PC-3 (cell line): ENCODE results near the gene KRTAP5-4. TPM values are rescaled to one million over a fixed set of nuclear protein-coding genes. Genes with fewer than 3 reads are reported as not detected.
"Not testable (repeated sequence)": the region's sequence is repeated elsewhere in the genome, so short reads cannot be mapped to it uniquely, and the experiment has no call there.

ENCODE experiments used
- ATAC-seq: fragments of 200-7000 bp; cut with Tn5 transposase; 2 replicates; pipeline ENCODE4 v1.9.1; 2020; ENCODE audit warnings: mild to moderate bottlenecking, moderate library complexity
- BruUV-seq: library from RNA; stranded (reverse); fragments of 400-500 nt; replicated peaks from 2 replicates; lab custom pipeline; 2021; lab: Mats Ljungman, UMichigan
- CTCF ChIA-PET: fragments of 300-600 bp; sonication (Branson Sonifier 250); formaldehyde crosslinking; loops from one replicate; lab custom pipeline; 2022; ENCODE audit warnings: antibody characterized with exemption; lab: Charles Lee
- POLR2A ChIA-PET: fragments of 300-600 bp; sonication (Branson Sonifier 250); formaldehyde crosslinking; loops from one replicate; lab custom pipeline; 2022; ENCODE audit warnings: antibody characterized with exemption; ENCODE audit not compliant: unreplicated experiment; lab: Charles Lee
- DNase-seq: peaks from one replicate; pipeline ENCODE4 v3.0.0-alpha.2; 2015
- H2AFZ ChIP-seq: fragments of 300-600 bp; sonication (generic); 2 replicates; pipeline ENCODE4 v1.6.0; 2016; ENCODE audit warnings: antibody characterized with exemption, low read length
- H3F3A ChIP-seq: fragments of 300-600 bp; sonication (generic); one replicate; pipeline ENCODE4 v1.6.0; 2017; ENCODE audit warnings: antibody characterized with exemption, low read length, control low read depth, mild to moderate bottlenecking; ENCODE audit not compliant: unreplicated experiment
- H3K27ac ChIP-seq: fragments of 300-600 bp; sonication (generic); 2 replicates; pipeline ENCODE4 v1.5.1; 2016; ENCODE audit warnings: mild to moderate bottlenecking, low read length
- H3K27me3 ChIP-seq: fragments of 300-600 bp; sonication (generic); 2 replicates; pipeline ENCODE4 v1.6.1; 2016; ENCODE audit warnings: low read length, mixed read lengths
- H3K36me3 ChIP-seq: fragments of 300-600 bp; sonication (generic); 2 replicates; pipeline ENCODE4 v1.6.1; 2016; ENCODE audit warnings: low read depth, mixed run types, low read length, mixed read lengths
- H3K4me1 ChIP-seq: fragments of 300-600 bp; sonication (generic); 2 replicates; pipeline ENCODE4 v1.5.1; 2016; ENCODE audit warnings: low read length; ENCODE audit not compliant: insufficient read depth
- H3K4me2 ChIP-seq: fragments of 300-600 bp; sonication (generic); 2 replicates; pipeline ENCODE4 v1.6.0; 2016; ENCODE audit warnings: low read length
- H3K4me3 ChIP-seq: fragments of 300-600 bp; sonication (generic); 2 replicates; pipeline ENCODE4 v1.5.1; 2016; ENCODE audit warnings: mild to moderate bottlenecking, low read length, mixed read lengths
- H3K79me2 ChIP-seq: fragments of 300-600 bp; sonication (generic); 2 replicates; pipeline ENCODE4 v1.6.1; 2017; ENCODE audit warnings: low read length, mixed read lengths
- H3K9ac ChIP-seq: fragments of 300-600 bp; sonication (generic); 2 replicates; pipeline ENCODE4 v1.6.0; 2016; ENCODE audit warnings: mild to moderate bottlenecking, low read length
- H3K9me2 ChIP-seq: fragments of 300-600 bp; sonication (generic); replicated peaks from 2 replicates; pipeline ENCODE4 v1.6.1; 2016; ENCODE audit warnings: mixed run types, low read length, mixed read lengths
- H3K9me3 ChIP-seq: fragments of 300-600 bp; sonication (generic); 2 replicates; pipeline ENCODE4 v1.6.1; 2016; ENCODE audit warnings: low read length, mixed read lengths
- H4K20me1 ChIP-seq: fragments of 300-600 bp; sonication (generic); 2 replicates; pipeline ENCODE4 v1.6.1; 2016; ENCODE audit warnings: low read length, mixed read lengths
- CTCF ChIP-seq: fragments of 300-600 bp; sonication (generic); conservative IDR thresholded peaks from 2 replicates; pipeline ENCODE4 v1.5.1; 2017; ENCODE audit warnings: antibody characterized with exemption, low read depth, mild to moderate bottlenecking, low read length
- EZH2 ChIP-seq: fragments of 300-600 bp; sonication (generic); IDR thresholded peaks from one replicate; pipeline ENCODE4 v1.6.1; 2017; ENCODE audit warnings: antibody characterized with exemption, mild to moderate bottlenecking, low read length; ENCODE audit not compliant: unreplicated experiment
- EZH2phosphoT487 ChIP-seq: fragments of 300-600 bp; sonication (generic); IDR thresholded peaks from 2 replicates; pipeline ENCODE4 v1.6.1; 2018; ENCODE audit warnings: mild to moderate bottlenecking, antibody characterized with exemption, low read length, borderline replicate concordance
- intact Hi-C: fragments of 100-400 bp; cut with micrococcal nuclease; formaldehyde crosslinking; loops from 2 replicates; pipeline ENCODE4 v1.9.0; 2023
- total RNA-seq: library from RNA; depleted of rRNA; stranded (reverse); fragments of >200 nt; gene quantifications from 2 replicates; pipeline ENCODE4 v1.2.3, GENCODE V29; 2014

The KRTAP5-4 gene
- total RNA-seq, 1 experiment from 2014 or later = not detected

- Histone ChIP-seq H3K27ac (no peak overlapping the region), H3K4me1 (no peaks in the 10 kb centered on the region), H3K79me2 (no peaks in the 10 kb centered on the region), H3K4me2 (no peak overlapping the region), H3K9me2 (no peaks in the 10 kb centered on the region), H3K9me3 (no peaks in the 10 kb centered on the region), H3K9ac (no peak overlapping the region), H3K4me3 (no peak overlapping the region), H3K27me3 (peaks cover 24% of the 10 kb centered on the region), H2AFZ (no peak overlapping the region), H4K20me1 (no peaks in the 10 kb centered on the region), H3K36me3 (no peaks in the 10 kb centered on the region), H3F3A (no peaks in the 10 kb centered on the region)
- BruUV-seq = no TSS peak
- TF ChIP-seq EZH2phosphoT487 = no peak
- TF ChIP-seq CTCF = no peak
- TF ChIP-seq EZH2 = no peak
- ChIA-PET CTCF (interaction anchor here (0.6 kb wide), 1 partner anchor 24 kb away, joined by 7 read pairs; no protein-coding TSS in a partner anchor), POLR2A (interaction anchor here (0.5 kb wide), 1 partner anchor 19 kb away, joined by 3 read pairs; no protein-coding TSS in a partner anchor)
- DNase-seq = no peak
- ATAC-seq = no peak
- intact Hi-C loops = no loop called here
Observed at GRCh38 chr11:1619449-1619848, 2.5 kb downstream of the KRTAP5-4 start.

- no peaks in the 10 kb centered on the region for H3K4me1 ChIP-seq
- no peaks in the 10 kb centered on the region for H4K20me1 ChIP-seq
- ChIA-PET CTCF (interaction anchor here (0.7 kb wide), 1 partner anchor 71 kb away, joined by 3 read pairs; no protein-coding TSS in a partner anchor), POLR2A (no interaction called here)
- DNase-seq (no peak), ATAC-seq (no peak)
- H2AFZ ChIP-seq = no peak overlapping the region
- H3K79me2 ChIP-seq = no peaks in the 10 kb centered on the region
- no TSS peak for BruUV-seq
- intact Hi-C loops = no loop called here
- TF ChIP-seq CTCF = no peak
- TF ChIP-seq EZH2 = no peak
- no peak for TF ChIP-seq EZH2phosphoT487
- H3K9me3 ChIP-seq = no peaks in the 10 kb centered on the region
- no peak overlapping the region for H3K27ac ChIP-seq
- peaks cover 32% of the 10 kb centered on the region for H3K27me3 ChIP-seq
- no peaks in the 10 kb centered on the region for H3K9me2 ChIP-seq
- H3K4me2 ChIP-seq = no peak overlapping the region
- no peaks in the 10 kb centered on the region for H3K36me3 ChIP-seq
- no peak overlapping the region for H3K9ac ChIP-seq
- H3K4me3 ChIP-seq = no peak overlapping the region
- H3F3A ChIP-seq = no peaks in the 10 kb centered on the region
Observed at GRCh38 chr11:1618231-1618630, 3.7 kb downstream of the KRTAP5-4 start.

GRCh38 chr11:1608363-1608762 is 13.6 kb downstream of the KRTAP5-4 start, which contains the start of gene KRTAP5-3:
Gene KRTAP5-3, minus strand, starts transcription at chr11:1608463. Its CDS starts 78 bp downstream, at chr11:1608385.
- TF ChIP-seq EZH2phosphoT487 = no peak
- TF ChIP-seq CTCF = no peak
- TF ChIP-seq EZH2 = no peak
- Histone ChIP-seq H3K27ac (no peak within 1 kb of the TSS), H3F3A (no peaks in the 10 kb centered on the region), H3K4me1 (no peaks in the 10 kb centered on the region), H3K9ac (no peak within 1 kb of the TSS), H4K20me1 (no peaks in the 10 kb centered on the region), H3K36me3 (no peaks in the 10 kb centered on the region), H2AFZ (no peak within 1 kb of the TSS), H3K79me2 (no peaks in the 10 kb centered on the region), H3K27me3 (peaks cover 20% of the 10 kb centered on the region), H3K9me3 (no peaks in the 10 kb centered on the region), H3K4me2 (no peak within 1 kb of the TSS), H3K9me2 (no peaks in the 10 kb centered on the region), H3K4me3 (no peak within 1 kb of the TSS)
- BruUV-seq = no TSS peak
- ATAC-seq (no peak), DNase-seq (no peak)
- ChIA-PET CTCF (no interaction called here), POLR2A (interaction anchor here (0.6 kb wide), 1 partner anchor 24 kb away, joined by 26 read pairs; no protein-coding TSS in a partner anchor)
- intact Hi-C loops = no loop called here

GRCh38 chr11:1607901-1608300 is 14.0 kb downstream of the KRTAP5-4 start:
- H3K9ac ChIP-seq, H3K4me2 ChIP-seq, H3K9me2 ChIP-seq, H2AFZ ChIP-seq, ATAC-seq, H3K4me1 ChIP-seq, H3K79me2 ChIP-seq, H4K20me1 ChIP-seq, DNase-seq, H3F3A ChIP-seq, BruUV-seq, H3K36me3 ChIP-seq, CTCF ChIA-PET, H3K9me3 ChIP-seq, intact Hi-C loops, H3K4me3 ChIP-seq, H3K27ac ChIP-seq: not testable (repeated sequence)
- POLR2A ChIA-PET = interaction anchor here (0.6 kb wide), 1 partner anchor 24 kb away, joined by 26 read pairs; no protein-coding TSS in a partner anchor
- H3K27me3 ChIP-seq = peaks cover 16% of the 10 kb centered on the region
